ENCODE data around the gene SCAANT1. TPM values are rescaled to one million over a fixed set of nuclear protein-coding genes. Genes with fewer than 3 reads are reported as not detected.

The SCAANT1 gene
- total and polyA plus RNA-seq, 4 donors = not detected

DNA sequence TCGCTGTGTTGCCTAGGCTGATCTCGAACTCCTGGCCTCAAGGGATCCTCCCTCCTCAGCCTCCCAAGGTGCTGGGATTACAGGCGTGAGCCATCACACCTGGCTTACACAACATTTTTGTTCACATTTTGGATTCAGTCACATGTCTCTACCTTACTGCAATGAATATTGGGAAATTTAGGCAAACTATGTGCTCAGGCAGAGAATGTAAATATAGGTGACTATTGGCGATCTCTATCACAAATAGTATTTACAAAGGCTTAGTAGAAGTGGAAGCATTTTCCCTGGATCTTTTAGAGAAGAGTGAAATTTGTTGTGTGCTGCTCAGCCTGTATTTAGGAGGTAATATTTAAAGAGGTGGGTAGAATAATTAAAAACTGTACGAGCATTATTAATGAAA is 20.7 kb downstream of the SCAANT1 start:
- H3K27ac ChIP-seq (ENCODE audit: low read depth in 1 of 2, low read length in 2 of 2) = no peak overlapping the region
- no peaks in the 10 kb centered on the region for H3K27me3 ChIP-seq (ENCODE audit: control insufficient read depth in 4 of 4, insufficient read depth in 4 of 4, low read length in 3 of 4)
- peaks cover 0 to 7% (median 6%) of the 10 kb centered on the region in 4 donors for H3K4me1 ChIP-seq (ENCODE audit: control insufficient read depth in 4 of 4, insufficient read depth in 4 of 4, low read length in 3 of 4)
- no peak overlapping the region for H3K4me3 ChIP-seq (ENCODE audit: low read depth in 1 of 3, low read length in 3 of 3)
- no peak for DNase-seq (ENCODE audit: low spot score)
- no peaks in the 10 kb centered on the region for H3K9me3 ChIP-seq (ENCODE audit: control insufficient read depth in 4 of 4, low read length in 3 of 4)
- 94% methylated on average over 5 of the region's 5 CpGs for WGBS
- no peak overlapping the region for H3K9ac ChIP-seq (ENCODE audit: low read depth in 1 of 2, low read length in 2 of 2)
- H3K36me3 ChIP-seq (ENCODE audit: control insufficient read depth in 4 of 4, insufficient read depth in 3 of 4, low read depth in 1 of 4, low read length in 3 of 4) = no peaks in the 10 kb centered on the region
- TF ChIP-seq, protein P1, sequence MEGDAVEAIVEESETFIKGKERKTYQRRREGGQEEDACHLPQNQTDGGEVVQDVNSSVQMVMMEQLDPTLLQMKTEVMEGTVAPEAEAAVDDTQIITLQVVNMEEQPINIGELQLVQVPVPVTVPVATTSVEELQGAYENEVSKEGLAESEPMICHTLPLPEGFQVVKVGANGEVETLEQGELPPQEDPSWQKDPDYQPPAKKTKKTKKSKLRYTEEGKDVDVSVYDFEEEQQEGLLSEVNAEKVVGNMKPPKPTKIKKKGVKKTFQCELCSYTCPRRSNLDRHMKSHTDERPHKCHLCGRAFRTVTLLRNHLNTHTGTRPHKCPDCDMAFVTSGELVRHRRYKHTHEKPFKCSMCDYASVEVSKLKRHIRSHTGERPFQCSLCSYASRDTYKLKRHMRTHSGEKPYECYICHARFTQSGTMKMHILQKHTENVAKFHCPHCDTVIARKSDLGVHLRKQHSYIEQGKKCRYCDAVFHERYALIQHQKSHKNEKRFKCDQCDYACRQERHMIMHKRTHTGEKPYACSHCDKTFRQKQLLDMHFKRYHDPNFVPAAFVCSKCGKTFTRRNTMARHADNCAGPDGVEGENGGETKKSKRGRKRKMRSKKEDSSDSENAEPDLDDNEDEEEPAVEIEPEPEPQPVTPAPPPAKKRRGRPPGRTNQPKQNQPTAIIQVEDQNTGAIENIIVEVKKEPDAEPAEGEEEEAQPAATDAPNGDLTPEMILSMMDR (IDR thresholded peaks at IDR 0.05; ENCODE audit: low read depth, low read length, missing input control) = no peak
- TF ChIP-seq HNF4A (conservative IDR thresholded peaks at IDR 0.05) (no peak), YY1 (IDR thresholded peaks at IDR 0.05) (no peak), GABPA (IDR thresholded peaks at IDR 0.05 in 1 of 2, conservative IDR thresholded peaks at IDR 0.05 in 1 of 2) (no peak), RAD21 (IDR thresholded peaks at IDR 0.05) (no peak), EGR1 (IDR thresholded peaks at IDR 0.05; ENCODE audit: low read depth in 2 of 2) (no peak), NR2F2 (IDR thresholded peaks at IDR 0.05) (no peak), RXRA (IDR thresholded peaks at IDR 0.05) (no peak), FOXA2 (IDR thresholded peaks at IDR 0.05) (no peak), TAF1 (conservative IDR thresholded peaks at IDR 0.05) (no peak), SP1 (IDR thresholded peaks at IDR 0.05) (no peak)
- TF ChIP-seq, protein P2, sequence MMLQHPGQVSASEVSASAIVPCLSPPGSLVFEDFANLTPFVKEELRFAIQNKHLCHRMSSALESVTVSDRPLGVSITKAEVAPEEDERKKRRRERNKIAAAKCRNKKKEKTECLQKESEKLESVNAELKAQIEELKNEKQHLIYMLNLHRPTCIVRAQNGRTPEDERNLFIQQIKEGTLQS (IDR thresholded peaks at IDR 0.05) = no peak
- TF ChIP-seq, protein P3, sequence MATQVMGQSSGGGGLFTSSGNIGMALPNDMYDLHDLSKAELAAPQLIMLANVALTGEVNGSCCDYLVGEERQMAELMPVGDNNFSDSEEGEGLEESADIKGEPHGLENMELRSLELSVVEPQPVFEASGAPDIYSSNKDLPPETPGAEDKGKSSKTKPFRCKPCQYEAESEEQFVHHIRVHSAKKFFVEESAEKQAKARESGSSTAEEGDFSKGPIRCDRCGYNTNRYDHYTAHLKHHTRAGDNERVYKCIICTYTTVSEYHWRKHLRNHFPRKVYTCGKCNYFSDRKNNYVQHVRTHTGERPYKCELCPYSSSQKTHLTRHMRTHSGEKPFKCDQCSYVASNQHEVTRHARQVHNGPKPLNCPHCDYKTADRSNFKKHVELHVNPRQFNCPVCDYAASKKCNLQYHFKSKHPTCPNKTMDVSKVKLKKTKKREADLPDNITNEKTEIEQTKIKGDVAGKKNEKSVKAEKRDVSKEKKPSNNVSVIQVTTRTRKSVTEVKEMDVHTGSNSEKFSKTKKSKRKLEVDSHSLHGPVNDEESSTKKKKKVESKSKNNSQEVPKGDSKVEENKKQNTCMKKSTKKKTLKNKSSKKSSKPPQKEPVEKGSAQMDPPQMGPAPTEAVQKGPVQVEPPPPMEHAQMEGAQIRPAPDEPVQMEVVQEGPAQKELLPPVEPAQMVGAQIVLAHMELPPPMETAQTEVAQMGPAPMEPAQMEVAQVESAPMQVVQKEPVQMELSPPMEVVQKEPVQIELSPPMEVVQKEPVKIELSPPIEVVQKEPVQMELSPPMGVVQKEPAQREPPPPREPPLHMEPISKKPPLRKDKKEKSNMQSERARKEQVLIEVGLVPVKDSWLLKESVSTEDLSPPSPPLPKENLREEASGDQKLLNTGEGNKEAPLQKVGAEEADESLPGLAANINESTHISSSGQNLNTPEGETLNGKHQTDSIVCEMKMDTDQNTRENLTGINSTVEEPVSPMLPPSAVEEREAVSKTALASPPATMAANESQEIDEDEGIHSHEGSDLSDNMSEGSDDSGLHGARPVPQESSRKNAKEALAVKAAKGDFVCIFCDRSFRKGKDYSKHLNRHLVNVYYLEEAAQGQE (IDR thresholded peaks at IDR 0.05) = no peak
- TF ChIP-seq, protein P4, sequence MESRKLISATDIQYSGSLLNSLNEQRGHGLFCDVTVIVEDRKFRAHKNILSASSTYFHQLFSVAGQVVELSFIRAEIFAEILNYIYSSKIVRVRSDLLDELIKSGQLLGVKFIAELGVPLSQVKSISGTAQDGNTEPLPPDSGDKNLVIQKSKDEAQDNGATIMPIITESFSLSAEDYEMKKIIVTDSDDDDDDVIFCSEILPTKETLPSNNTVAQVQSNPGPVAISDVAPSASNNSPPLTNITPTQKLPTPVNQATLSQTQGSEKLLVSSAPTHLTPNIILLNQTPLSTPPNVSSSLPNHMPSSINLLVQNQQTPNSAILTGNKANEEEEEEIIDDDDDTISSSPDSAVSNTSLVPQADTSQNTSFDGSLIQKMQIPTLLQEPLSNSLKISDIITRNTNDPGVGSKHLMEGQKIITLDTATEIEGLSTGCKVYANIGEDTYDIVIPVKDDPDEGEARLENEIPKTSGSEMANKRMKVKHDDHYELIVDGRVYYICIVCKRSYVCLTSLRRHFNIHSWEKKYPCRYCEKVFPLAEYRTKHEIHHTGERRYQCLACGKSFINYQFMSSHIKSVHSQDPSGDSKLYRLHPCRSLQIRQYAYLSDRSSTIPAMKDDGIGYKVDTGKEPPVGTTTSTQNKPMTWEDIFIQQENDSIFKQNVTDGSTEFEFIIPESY (IDR thresholded peaks at IDR 0.05) = no peak

DNA sequence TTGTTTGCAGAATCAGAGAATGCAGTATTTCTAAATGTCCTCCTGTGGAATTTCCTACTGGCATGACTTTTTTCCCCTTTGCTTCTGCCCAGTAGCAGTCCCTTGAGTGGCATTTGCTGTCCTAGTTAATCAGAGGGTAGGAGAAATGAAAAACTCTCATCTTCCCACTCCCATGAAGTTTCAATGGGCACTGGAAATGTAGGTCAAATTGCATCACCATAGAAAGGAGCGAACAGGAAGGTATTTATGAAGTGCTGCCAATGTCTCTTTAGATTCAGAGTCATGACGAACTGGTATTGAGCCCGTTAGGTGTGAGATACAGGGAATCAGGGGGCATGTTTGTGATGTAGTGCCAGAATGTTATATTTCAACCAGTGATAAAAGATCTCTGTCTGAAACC is 25.3 kb downstream of the SCAANT1 start:
- peaks cover 0 to 10% (median 6%) of the 10 kb centered on the region in 4 donors for H3K4me1 ChIP-seq (ENCODE audit: control insufficient read depth in 4 of 4, insufficient read depth in 4 of 4, low read length in 3 of 4)
- H3K9ac ChIP-seq (ENCODE audit: low read depth in 1 of 2, low read length in 2 of 2) = no peak overlapping the region
- no peaks in the 10 kb centered on the region for H3K36me3 ChIP-seq (ENCODE audit: control insufficient read depth in 4 of 4, insufficient read depth in 3 of 4, low read depth in 1 of 4, low read length in 3 of 4)
- H3K27me3 ChIP-seq (ENCODE audit: control insufficient read depth in 4 of 4, insufficient read depth in 4 of 4, low read length in 3 of 4) = no peaks in the 10 kb centered on the region
- no peaks in the 10 kb centered on the region for H3K9me3 ChIP-seq (ENCODE audit: control insufficient read depth in 4 of 4, low read length in 3 of 4)
- H3K4me3 ChIP-seq (ENCODE audit: low read depth in 1 of 3, low read length in 3 of 3) = no peak overlapping the region
- no peak overlapping the region for H3K27ac ChIP-seq (ENCODE audit: low read depth in 1 of 2, low read length in 2 of 2)
- DNase-seq (ENCODE audit: low spot score) = no peak
- 33% methylated on average over 3 of the region's 3 CpGs for WGBS
- TF ChIP-seq RXRA (IDR thresholded peaks at IDR 0.05) (no peak), NR2F2 (IDR thresholded peaks at IDR 0.05) (no peak), YY1 (IDR thresholded peaks at IDR 0.05) (peak; percentile 65), HNF4A (conservative IDR thresholded peaks at IDR 0.05) (peak; percentile 19 to 32), EGR1 (IDR thresholded peaks at IDR 0.05; ENCODE audit: low read depth in 2 of 2) (no peak), GABPA (IDR thresholded peaks at IDR 0.05 in 1 of 2, conservative IDR thresholded peaks at IDR 0.05 in 1 of 2) (no peak), FOXA1 (IDR thresholded peaks at IDR 0.05) (no peak), FOXA2 (IDR thresholded peaks at IDR 0.05) (no peak), RAD21 (IDR thresholded peaks at IDR 0.05) (peak in 1 of 2 donors; percentile 22), TAF1 (conservative IDR thresholded peaks at IDR 0.05) (no peak), SP1 (IDR thresholded peaks at IDR 0.05) (peak; percentile 12), HNF4G (IDR thresholded peaks at IDR 0.05) (no peak)
- TF ChIP-seq, protein P3 (IDR thresholded peaks at IDR 0.05) = no peak
- TF ChIP-seq, protein P1 (IDR thresholded peaks at IDR 0.05; ENCODE audit: low read depth, low read length, missing input control) = no peak
- TF ChIP-seq, protein P2 (IDR thresholded peaks at IDR 0.05) = peak; percentile 89

Measured in liver (tissue), 9 donors.